BE2C (cell line): ENCODE measurements around the gene TELO2.

Source experiments
- DNase-seq: peaks from one replicate; pipeline ENCODE4 v3.0.0-alpha.2; 2020
- H3K27me3 ChIP-seq: fragments of 250-450 bp; sonication (Bioruptor Pico); 2 replicates; pipeline ENCODE4 v1.5.1; 2020; ENCODE audit warnings: mild to moderate bottlenecking
- H3K36me3 ChIP-seq: fragments of 250-450 bp; sonication (Bioruptor Pico); 2 replicates; pipeline ENCODE4 v1.5.1; 2020; ENCODE audit warnings: mild to moderate bottlenecking
- H3K4me1 ChIP-seq: fragments of 250-450 bp; sonication (Bioruptor Pico); 2 replicates; pipeline ENCODE4 v1.5.1; 2020
- H3K4me3 ChIP-seq: 2 replicates; pipeline ENCODE4 v1.5.1; 2011; ENCODE audit warnings: low read depth, low read length
- H3K9me3 ChIP-seq: fragments of 250-450 bp; sonication (Bioruptor Pico); 2 replicates; pipeline ENCODE4 v1.5.1; 2020
- CTCF ChIP-seq: IDR thresholded peaks from 2 replicates; pipeline ENCODE4 v1.5.1; 2012; ENCODE audit warnings: mild to moderate bottlenecking, low read depth, low read length

The TELO2 gene

GRCh38 chr16:1550069-1550468 lies 56.9 kb downstream of the TELO2 start:
- TF ChIP-seq CTCF, result no peak
- H3K4me3 ChIP-seq, result no peak overlapping the region
- no peak for DNase-seq
- no peaks in the 10 kb centered on the region for H3K27me3 ChIP-seq
- no peaks in the 10 kb centered on the region for H3K9me3 ChIP-seq
- no peaks in the 10 kb centered on the region; the same call in 1 of the 2 replicates for H3K4me1 ChIP-seq
- peaks cover 3% of the 10 kb centered on the region for H3K36me3 ChIP-seq

GRCh38 chr16:1550696-1551095 lies 57.5 kb downstream of the TELO2 start:
- H3K9me3 ChIP-seq, result no peaks in the 10 kb centered on the region
- H3K4me3 ChIP-seq, result no peak overlapping the region
- no peaks in the 10 kb centered on the region; the same call in 1 of the 2 replicates for H3K4me1 ChIP-seq
- peaks cover 3% of the 10 kb centered on the region for H3K36me3 ChIP-seq
- TF ChIP-seq CTCF, result no peak
- H3K27me3 ChIP-seq, result no peaks in the 10 kb centered on the region
- DNase-seq, result no peak

- Histone ChIP-seq H3K36me3 (peaks cover 3% of the 10 kb centered on the region), H3K4me3 (no peak overlapping the region), H3K27me3 (no peaks in the 10 kb centered on the region), H3K4me1 (no peaks in the 10 kb centered on the region), H3K9me3 (no peaks in the 10 kb centered on the region)
- TF ChIP-seq CTCF, result no peak
- DNase-seq, result no peak
Measured at GRCh38 chr16:1551166-1551565, 58.0 kb downstream of the TELO2 start.

GRCh38 chr16:1552129-1552528 lies 59.0 kb downstream of the TELO2 start:
- H3K27me3 ChIP-seq, result no peaks in the 10 kb centered on the region
- DNase-seq, result peak; percentile 4
- H3K36me3 ChIP-seq, result peaks cover 3% of the 10 kb centered on the region
- H3K4me1 ChIP-seq, result no peaks in the 10 kb centered on the region
- TF ChIP-seq CTCF, result no peak
- no peak overlapping the region for H3K4me3 ChIP-seq
- H3K9me3 ChIP-seq, result no peaks in the 10 kb centered on the region

- peak; percentile 1 for DNase-seq
Measured at GRCh38 chr16:1553946-1554825, 61.0 kb downstream of the TELO2 start.

More at GRCh38 chr16:1553946-1554825, 61.0 kb downstream of the TELO2 start:
- Histone ChIP-seq H3K9me3 (no peaks in the 10 kb centered on the region), H3K4me1 (no peaks in the 10 kb centered on the region), H3K4me3 (no peak overlapping the region), H3K27me3 (no peaks in the 10 kb centered on the region), H3K36me3 (peaks cover 3% of the 10 kb centered on the region)
- TF ChIP-seq CTCF, result no peak
